NCI-H128 (cell line): ENCODE results near the gene COL8A2.
"Not testable (repeated sequence)": the region's sequence is repeated elsewhere in the genome, so short reads cannot be mapped to it uniquely, and the experiment has no call there.

Experiments
- DNase-seq: peaks from one replicate; lab custom pipeline; 2025; ENCODE audit not compliant: unreplicated experiment; lab: John Stamatoyannopoulos, UW

Gene COL8A2

DNA sequence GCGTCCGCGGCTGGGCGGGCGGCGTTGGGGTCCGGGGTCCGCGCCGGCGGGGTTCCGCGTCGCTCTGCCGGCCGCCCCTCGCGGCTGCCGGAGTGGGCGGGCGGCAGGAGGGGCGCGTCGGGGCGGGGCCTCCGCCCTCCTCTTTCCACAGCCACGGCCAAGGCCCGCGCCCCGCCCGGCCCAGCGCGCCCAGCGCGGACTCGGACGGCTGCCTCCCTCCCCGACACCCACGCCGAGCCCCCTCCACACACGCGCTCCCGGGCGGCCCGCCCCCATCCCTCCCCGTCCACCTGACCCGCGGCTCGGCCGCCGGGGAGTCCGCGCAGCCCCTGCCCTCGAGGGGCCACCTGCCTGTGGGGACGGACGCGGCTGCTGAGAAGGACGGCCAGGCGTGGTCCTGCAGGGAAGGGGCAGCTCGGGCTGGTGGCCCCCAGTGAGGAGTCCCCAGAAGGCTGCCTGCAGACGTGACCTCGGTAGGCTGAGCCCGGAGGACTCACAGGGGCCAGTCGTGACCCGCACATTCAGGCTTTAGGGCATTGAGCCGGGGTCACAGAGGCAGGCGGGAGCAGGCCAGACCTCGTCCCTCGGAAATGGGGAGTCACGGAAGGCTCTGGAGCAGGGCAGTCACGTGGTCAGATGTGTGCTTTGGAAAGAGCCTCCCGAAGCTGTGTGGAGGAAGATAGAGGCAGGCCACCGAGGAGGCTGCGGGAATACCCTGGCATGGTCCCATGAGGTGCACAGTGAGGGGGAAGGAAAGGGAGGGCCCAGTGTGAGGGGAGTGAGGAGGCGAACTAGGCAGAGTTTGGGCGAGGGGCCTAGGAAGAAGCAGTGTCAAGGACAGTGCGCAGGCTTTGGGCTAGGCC, at the start of gene COL8A2:
Gene COL8A2 (minus strand): TSS at position 94 of the 863 bp plus-strand sequence. CDS start 24,980 bp downstream, outside the sequence.
- DNase-seq, result no peak

DNA sequence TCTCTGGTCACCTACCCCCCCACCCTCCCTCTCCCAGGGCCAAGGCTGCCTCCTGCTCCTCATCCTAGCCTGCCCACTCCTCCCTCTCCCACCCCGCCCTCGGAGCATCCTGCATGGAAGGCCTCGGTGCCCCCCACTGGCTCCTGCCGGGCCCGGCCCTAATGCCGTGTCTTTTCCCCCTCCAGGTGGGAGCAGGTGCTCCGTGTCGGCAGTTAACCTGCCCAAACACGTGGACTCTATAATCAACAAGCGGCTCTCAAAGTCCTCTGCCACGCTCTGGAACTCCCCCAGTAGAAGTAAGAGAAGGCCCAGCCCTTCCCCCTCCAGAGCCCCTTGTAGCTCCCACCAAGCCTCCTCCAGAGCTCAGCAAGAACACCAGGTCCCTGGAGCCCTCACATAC, 49.7 kb upstream of the COL8A2 start:
- no peak for DNase-seq

DNA sequence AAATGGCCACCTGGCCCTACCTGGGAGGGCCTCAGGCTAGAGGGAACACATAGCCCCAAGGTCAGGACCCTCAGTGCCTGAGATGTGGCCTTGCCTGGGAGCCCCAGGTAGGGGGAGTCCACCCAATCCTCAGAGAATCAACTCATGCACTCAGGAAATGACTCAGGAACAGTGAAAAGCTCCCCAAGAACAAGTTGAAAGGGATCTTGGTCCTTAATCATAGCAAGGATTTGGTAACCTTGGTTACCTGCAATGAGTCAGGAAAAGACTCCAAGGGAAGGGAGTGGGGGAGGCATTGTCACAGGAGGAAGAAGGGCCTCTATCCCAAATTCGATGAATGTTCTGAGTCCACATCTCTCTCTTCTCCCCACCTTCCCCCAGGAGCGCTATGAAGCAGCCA, 48.0 kb upstream of the COL8A2 start:
- no peak for DNase-seq

DNA sequence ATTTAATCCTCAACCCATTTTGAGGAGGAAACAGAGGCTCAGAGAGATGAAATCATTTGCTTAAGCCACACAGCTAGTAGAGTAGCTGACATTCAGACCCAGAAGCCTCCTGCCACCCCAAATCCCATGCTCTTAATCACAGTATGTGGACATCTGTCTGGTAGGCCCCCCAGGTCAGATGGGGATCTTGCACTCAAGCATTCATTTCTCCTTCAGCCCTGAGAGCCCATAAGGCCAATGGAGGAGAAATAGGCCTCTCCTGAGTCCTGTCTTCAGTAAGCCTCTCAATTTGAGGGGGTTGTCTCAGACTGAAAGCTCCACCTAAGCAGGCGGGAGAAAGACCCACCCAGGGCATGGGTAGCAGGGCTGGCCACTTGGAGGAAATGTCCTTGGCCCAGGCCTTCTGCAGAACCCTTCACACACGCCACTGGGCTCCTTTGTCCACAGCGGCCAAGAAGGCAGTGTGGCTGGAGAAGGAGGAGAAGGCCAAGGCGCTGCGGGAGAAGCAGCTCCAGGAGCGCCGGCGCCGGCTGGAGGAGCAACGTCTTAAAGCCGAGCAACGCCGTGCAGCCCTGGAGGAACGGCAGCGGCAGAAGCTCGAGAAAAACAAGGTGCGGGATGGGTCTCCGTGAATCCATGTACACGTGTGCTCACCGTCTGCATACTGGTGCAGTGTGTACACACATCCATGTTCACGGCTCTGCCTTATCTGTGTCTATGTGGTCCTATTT, 47.2 kb upstream of the COL8A2 start:
- DNase-seq, result no peak

DNA sequence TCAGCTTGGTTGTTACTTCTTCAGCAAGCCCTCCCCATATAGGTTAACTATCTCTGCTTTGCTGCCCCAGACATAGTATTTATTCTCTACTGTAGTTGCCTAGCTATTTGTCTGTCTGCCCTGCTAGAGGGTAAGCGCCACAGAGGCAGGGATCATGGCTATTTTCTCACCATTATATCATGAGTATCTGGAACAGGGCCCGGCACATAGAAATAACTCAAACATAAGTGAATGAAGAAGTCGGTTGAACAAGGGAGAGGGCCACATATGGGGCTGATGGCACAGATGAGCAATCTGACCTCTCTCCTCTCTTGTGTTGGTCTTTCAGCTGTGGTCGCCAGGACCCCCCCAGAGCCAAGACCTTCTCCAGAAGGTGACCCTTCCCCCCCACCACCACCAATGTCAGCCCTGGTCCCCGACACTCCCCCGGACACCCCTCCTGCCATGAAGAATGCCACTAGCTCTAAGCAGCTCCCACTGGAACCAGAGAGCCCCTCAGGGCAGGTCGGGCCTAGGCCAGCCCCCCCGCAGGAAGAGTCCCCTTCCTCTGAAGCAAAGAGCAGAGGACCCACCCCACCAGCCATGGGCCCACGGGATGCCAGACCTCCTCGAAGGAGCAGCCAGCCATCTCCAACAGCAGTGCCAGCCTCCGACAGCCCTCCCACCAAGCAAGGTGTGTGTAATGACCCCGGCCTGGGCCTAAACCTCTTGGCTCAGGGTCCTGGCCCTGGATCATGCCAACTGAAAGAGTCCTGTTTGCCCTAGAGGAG, 45.8 kb upstream of the COL8A2 start:
- no peak for DNase-seq

DNA sequence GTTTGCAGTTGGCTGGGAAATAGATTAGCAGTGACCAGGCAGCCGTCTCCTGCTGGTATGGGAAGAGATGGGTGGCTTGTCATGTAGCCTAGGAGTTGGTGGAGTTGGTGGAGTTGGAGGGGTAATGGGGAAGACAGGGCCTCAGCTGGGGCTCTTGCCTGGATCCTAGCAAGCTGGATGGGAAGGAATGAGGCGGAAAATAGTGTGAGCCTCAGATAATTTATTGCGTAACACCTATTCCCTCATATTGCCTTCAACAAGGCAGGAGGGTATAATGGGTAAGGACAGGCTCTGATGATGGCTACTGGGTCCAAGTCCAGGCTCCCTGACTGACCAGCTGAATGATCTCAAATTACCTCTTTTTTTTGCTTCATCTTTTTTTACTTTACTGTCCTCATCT, 43.5 kb upstream of the COL8A2 start:
- DNase-seq, result no peak

DNA sequence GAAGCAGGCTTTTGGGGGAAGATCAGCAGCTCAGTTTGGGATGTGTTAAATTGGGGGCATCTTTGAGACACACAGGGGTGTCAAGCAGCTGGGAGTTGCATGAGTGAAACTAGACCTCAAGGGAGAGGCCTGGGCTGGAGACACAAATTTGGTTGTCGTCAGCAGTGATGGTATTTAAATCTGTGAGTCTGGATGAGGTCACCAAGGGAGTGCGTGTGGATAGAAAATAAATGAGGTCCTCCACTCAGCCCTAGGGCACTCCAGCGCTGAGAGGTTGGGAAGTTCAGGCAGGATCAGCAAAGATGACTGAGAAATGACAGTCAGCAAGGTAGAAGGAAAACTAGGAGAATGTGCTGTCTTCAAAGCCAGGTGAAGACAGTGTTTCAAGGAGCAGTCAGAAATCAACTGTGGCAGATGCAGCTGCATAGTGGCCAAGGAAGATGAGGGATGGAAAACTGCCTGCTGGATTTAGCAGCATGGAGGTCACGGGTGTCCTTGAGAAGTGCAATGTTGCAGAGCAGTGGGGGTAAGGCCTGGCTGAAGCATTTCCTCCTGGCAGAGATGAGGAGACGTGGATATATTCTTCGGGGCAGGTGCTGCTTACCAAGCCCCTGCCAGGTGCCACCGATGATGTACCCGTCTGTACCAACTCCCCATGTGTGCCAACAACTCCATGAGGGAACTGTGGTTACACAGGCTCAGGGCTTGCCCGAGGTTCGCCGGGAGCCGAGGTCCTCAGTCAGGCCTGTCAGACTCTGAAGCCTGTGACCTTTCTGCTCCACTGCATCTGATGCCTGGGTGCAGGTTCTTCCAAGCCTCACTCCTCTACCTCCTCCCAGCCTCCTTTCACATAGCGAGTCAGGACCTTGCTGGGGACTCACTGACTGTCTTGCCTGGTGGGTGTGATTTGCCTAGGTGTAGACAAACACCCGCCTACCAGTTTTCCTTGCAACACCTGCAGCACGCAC, 42.2 kb upstream of the COL8A2 start:
- no peak for DNase-seq

DNA sequence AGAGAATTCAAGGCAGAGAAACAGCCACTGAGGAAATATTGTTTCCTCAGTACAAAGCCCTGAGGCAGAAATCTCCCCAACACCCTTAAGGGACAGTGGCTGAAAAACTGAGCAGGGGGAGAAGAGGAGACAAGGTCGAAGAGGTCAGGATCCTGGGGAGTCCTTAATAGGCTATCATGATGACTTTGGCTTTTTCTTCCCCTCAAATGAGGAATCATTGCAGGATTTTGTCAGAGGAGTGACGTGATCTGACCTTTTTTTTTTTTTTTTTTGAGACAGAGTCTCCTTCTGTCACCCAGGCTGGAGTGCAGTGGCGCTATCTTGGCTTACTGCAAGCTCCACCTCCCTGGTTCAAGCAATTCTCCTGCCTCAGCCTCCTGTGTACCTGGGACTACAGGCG, 41.1 kb upstream of the COL8A2 start:
- DNase-seq, result no peak

DNA sequence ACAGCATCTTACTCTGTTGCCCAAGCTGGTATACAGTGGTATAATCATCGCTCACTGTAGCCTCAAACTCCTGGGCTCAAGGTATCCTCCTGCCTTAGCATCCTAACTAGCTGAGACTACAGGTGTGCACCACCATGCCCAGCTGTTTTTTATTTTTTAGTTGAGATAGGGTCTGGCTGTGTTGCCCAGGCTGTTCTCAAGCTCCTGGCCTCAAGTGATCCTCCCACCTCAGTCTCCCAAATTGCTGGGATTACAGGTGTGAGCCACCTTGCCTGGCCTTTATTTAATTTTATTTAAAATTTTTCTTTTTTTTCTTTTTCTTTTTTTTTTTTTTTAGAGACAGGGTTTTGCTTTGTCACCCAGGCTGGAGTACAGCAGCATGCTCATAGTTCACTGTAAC, 40.1 kb upstream of the COL8A2 start:
- no peak for DNase-seq

DNA sequence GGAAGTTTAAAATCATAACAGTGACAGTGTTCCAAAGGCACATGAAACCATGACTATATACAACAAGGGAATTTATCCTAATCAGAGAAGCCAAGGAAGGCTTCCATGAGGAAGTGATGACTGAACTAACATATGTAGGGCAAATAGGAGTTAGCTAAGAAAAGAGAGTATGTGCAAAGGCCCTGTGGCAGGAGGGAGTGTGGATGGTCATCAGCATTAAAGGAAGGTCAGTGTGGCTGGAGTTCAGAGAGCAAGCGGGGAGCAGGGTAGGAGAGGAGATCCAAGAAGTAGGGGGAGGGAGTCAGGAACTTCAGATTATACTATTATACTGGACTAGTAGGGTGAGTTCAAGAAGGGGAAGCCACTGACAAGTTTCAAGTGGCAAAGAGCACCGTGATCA, 39.3 kb upstream of the COL8A2 start:
- DNase-seq, result no peak

DNA sequence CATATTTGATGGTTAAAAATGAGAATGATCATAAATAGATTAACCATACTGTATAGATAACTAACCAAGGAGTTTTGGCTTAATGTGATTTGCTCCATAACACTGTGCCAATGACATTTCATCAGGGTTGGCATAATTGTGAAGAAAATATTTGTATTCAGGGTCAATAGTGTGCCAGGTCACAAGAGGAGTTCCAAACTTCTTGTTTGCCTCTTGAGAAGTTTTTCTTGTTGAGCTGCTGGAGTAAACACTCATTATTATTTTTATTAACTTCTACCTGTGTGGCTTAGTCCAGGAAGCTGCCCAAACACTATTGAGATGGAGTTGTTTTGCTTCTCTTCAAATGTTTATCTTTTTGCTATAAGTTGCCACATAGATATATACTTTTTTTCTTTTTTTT, 38.4 kb upstream of the COL8A2 start:
- DNase-seq, result no peak

DNA sequence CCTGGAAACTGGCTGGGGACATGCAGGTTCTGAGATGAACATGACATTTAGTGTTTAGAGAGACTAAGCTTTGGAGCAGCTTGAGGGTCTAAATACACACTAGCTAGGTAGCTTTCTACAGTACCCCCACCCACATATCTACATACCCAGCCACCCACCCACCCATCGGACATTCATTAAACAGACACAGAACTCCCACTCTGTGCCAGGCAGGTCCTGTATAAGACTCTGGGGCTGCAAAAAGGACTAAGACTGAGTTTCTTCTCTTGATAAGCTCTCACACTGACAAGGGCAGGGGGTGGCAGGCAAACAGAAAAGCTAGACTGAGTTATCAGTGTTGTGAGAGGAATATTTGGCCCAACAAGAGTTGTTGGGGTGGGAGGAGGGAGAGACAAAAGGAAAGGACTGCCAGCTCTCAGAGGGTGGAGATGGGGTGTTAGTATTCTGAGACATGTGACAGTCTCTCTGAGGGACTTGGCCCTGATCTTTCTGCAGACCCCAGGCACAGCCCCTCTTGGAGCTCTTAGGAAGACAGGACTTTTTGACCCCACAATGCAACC, 37.7 kb upstream of the COL8A2 start:
- no peak for DNase-seq

DNA sequence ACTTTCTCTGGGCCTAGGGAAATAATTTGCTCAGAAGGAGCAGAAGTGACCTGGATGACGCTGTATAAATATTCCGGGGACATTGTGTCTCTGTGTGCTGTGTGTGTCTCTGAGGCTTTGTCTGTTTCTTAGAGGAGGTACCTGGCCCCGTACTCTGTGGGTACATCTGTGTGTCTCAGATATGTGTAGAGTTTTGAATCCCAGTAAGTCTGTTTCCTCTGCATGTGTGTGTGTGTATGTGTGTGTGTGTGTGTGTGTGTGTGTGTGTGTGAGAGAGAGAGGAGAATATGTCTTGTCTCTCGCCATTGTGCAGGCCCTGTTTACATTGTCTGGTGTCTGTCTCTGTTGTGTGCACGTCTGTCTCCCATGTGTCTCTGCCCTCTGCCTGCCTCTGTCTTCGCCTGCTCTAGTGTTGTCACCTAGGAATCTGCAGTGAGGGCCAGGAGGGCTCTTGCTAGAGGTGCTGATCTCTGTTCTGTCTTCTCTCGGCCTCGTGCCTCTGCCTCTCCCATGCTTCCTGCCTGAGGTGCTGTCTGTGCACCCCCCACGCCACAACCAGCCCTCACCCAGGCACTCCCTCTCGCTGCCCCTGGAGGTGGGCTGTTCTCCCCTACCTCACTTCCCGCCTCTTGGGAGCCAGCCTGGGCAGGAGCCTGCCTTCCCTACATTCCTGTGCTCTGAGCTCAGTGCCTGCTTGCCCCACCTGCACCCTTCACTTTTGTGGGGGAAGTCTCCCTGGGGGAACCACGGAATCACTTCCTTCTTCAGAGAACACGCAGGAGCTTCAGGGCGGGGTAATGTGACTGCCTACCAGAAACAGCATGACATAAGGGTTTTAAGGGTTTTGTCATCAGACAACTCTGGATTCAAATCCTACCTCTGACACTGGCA, 36.9 kb upstream of the COL8A2 start:
- DNase-seq, result no peak

DNA sequence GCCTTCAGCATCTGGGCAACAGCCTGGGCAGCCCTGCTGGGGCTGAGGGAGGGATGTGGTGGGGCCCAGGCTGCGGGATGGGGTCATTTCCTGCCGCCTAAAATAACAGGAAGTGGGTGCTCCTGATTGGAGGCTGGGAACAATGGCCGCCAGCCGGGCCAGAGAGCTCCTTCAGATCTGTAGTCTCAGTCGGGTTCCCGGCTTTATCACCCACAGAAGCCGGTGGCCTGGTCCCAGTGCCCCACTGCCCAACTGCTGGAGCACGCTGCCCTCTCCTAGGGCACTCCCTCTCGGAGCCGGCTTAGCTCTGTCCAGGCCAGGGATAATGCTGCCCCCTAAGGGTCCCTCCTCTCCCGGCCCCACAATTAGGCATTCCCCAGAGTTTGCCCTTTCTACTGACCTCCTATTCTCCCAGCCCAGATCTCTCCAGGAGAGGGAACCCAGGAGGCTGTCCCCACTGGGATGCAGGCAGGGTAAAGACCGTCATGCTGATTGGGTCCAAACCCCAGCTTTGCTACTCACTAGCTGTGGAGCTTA, 36.0 kb upstream of the COL8A2 start:
- no peak for DNase-seq

DNA sequence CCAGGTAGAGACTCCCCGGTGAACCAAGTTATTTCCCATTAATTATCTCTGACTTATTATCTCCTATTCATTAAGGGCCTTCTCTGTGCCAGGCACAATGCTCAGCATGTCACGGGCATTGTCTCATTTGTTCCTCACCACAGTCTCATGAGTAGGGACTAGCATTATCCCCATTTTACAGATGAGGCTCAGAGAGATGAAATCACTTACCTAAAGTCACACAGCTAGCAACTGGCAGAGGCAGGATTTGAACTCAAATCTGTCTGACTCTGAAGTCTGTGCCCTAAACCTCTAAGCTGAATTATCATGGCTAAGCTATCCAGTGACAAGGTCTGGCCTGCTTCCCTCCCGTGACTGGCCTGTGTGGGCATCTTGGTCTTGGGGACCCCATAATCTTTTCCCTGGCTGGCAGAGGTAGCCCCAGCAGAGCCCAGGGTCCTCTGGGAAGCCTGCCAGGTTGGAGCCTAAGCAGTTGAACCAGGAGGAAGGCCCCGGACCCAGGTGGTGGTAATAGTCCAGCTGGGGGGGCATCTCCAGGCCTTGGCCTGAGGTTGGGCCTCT, 35.4 kb upstream of the COL8A2 start:
- no peak for DNase-seq

DNA sequence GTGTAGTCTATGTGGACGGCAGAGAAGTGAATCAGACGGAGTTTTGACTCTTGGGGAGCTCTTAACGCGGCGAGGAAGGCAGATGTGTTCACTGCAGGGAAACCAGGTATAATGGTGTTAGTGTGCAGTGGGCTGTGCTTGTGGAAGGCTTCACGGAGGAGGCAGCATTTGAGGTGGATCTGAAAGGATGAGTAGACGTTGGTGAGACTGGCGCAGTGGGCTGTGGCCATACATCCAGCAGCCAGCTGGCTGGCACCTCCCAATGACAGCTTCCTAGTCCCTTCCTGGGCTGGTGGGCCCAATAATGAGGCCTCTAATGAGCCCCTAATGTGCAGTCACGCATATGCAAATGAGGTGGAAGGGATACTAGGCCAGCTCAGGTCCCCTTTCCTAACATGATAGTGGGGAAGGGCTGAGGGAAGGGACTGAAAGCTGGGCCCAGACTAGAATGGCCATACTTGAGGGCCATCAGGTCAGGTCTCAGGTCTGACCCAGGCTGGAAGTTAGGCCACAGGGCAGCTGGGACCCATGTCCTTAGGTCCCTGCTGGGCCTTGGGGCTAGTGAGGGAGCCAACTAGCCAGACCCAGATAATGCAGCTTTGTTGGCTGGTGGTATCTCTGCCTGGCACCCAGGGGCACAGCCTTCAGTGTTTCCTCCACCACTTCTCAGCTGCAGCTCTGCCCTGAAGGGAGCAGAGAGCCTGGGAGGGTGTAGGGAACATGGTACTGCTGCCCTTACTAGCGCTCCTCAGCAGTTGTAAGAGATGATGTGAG, 34.8 kb upstream of the COL8A2 start:
- no peak for DNase-seq

DNA sequence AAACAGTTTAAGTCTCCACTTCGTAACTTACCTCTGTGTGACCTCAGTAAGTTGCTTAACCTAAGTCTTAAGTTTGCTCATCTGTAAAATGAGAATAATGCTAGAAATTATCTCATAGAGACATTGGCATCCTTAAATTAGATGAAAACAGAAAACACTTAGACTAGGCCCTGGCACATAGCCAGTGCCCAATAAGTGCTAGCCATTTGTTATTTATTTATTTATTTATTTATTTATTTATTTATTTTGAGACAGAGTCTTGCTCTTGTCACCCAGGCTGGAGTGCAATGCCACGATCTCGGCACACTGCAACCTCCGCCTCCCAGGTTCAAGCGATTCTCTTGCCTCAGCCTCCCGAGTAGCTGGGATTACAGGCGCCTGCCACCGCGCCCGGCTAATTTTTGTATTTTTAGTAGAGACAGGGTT, 33.8 kb upstream of the COL8A2 start:
- not testable (repeated sequence) for DNase-seq
